ENCODE data around the gene GON4L.
"Not testable (repeated sequence)": the region's sequence is repeated elsewhere in the genome, so short reads cannot be mapped to it uniquely, and the experiment has no call there.

GON4L gene

DNA sequence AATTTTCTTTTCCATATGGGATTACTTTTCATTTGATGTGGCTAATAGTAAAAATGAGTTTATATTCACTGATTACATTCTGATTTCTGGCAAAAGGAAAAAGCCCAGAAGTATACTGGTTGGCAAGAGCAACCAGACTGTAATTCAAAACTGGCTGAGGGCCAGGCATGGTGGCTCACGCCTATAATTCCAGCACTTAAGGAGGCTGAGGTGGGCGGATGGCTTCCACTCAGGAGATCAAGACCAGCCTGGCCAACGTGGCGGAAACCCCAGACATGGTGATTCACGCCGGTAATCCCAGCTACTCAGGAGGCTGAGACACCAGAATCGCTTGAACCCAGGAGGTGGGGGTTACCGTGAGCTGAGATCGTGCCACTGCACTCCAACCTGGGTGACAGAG is 16.8 kb upstream of the GON4L start:
- DNase-seq = no peak

GRCh38 chr1:155872527-155872926 is 15.5 kb upstream of the GON4L start:
- DNase-seq = no peak

- no peak for DNase-seq
Observed at GRCh38 chr1:155871390-155871789, 14.4 kb upstream of the GON4L start.

- no peak for DNase-seq
Observed at GRCh38 chr1:155867766-155868165, 10.8 kb upstream of the GON4L start.

- DNase-seq = no peak
Observed at GRCh38 chr1:155864393-155864792, 7.4 kb upstream of the GON4L start.

GRCh38 chr1:155861896-155862295 is 4.9 kb upstream of the GON4L start:
- DNase-seq = no peak

DNA sequence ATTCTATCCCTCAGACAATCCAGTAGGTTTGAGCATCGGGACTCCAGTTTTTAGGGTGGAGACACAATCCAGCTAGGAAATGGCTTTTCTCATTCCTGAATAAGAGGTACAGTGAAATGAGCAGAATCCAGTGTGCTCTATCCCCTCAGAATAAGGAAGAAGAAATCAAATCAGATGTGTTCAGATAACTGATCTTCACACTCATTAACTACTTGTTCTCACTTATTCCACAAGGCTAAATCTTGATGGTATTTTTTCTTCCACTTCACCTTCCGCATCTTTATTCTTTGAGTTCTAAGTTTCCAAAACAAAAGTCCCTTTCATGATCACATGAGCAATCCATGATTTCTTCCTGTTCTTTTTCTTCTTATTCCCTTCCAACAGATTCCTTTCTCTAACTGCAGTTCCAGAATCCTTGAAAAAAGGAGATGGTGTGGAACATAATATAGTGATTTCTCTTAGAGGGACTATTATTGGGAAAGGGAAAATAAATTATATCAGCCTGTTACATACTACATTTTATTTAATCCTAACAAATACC is 4.0 kb upstream of the GON4L start:
- no peak for DNase-seq

DNA sequence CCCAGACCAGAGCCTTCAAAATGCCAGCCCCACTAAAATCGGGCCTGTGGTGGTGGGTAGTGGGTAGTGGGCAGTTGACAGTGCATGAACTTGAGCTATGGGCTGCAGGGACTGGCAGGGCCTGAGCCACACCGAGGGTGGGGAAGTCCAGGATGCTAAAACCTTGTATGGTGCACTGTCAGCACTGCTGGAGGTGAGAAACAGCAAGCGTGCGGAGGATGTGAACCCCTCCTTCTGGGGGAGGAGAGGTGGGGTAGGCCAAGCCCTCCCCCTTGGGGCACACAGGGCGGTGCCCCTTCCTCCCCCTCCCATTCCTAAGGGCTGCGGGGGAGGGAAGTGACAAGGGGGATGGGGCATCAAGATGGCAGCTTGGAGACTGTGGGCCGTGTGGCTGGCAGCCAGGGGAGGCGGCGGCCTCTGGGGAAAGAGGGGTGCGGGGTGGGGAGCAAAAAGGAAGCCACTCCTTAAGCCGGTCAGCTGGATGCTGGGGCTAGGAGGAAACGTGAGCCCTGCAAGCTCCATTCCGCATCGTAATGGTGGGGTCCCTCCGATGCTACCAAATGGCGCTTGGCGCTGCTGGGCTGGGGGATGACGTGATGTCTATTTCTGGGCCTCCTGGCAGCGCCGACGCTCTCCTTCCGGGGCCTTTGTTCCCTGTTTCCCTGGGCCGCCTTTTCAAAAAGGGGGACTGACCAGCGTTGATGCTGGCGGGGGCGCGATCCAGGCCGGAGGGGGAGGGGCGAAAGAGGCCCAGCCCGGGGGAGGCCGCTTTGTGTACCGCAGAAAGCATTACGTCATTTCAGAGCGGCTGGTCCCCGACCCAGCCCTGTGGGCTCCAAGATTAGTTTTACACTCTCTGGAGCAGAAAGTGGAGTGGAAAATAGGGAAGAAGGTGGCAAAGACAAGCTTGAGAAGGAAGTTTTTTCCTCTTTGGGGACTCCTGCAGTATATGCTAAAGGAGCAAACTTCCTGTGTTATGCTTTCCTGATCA is 3.2 kb upstream of the GON4L start:
- DNase-seq = no peak

GRCh38 chr1:155859234-155859829 is 2.3 kb upstream of the GON4L start, which contains the start of gene SYT11:
SYT11 (plus strand) TSS chr1:155859567; CDS start chr1:155859762, 195 bp downstream.
- peak; percentile 98 for DNase-seq

GRCh38 chr1:155858800-155859233 is 1.8 kb upstream of the GON4L start:
- no peak for DNase-seq

DNA sequence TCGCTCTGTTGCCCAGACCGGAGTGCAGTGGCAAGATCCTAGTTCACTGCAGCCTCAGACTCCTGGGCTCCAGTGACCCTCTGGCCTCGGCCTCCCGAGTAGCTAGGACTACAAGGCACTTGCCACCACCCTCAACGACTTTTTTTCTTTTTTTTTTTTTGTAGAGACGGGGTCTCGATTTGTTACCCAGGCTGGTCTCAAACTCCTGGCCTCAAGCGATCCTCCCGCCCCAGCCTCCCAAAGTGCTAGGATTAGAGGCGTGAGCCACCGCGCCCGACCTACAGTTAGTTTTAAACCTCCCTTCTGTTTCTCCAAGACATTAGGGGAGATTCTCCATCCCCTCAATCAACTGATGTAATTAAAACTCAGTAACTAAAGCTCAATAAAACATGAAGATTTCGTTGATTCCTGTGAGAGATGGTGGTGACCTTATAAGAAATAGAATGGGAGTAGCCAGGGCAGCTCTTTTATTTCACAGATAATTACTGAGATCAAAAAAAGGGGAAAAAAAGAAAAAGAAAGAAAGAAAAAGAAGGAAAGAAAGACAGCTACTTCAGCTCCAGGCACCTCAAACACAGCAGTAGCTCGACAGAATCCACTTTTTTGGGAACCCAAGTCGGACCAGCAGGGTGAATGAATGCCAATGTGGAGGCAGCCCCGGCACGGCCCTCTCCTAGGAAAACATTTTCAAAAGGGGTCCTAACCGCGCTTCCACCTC is 598 bp downstream of the GON4L start:
- DNase-seq = no peak

GRCh38 chr1:155850345-155850744 is 6.7 kb downstream of the GON4L start:
- no peak for DNase-seq

DNA sequence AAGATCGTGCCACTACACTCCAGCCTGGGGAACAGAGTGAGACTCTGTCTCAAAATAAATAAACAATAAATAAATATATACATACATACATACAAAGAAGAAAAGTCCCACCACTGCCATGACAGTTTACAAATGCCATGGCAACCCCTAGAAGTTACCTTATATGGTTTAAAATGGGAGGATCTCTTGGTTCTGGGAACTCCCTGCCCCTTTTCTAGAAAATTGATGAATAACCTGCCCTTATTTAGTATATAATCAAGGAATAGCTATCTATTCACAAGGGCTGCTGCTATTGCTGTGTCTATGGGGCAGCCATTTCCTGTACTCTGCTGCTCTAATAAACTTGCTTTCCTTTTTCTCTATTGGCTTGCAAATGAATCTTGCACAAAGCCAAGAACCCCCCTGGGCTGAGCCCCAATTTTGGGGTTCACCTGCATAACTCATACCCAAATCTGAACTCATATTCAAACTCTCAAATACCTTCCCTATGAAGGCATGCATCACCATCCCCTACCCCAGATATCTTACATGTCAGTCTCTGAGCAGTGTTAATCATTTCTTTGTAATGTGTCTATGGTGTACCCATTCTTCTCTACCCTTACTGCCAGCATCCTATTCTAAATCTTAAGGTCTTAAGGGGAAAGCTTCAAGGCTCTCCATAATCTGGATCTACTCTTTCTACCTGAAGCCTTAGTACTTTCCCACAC is 9.0 kb downstream of the GON4L start:
- DNase-seq = no peak

GRCh38 chr1:155844860-155845421 is 12.1 kb downstream of the GON4L start:
- no peak for DNase-seq

GRCh38 chr1:155840386-155840785 is 16.6 kb downstream of the GON4L start:
- DNase-seq = no peak

DNA sequence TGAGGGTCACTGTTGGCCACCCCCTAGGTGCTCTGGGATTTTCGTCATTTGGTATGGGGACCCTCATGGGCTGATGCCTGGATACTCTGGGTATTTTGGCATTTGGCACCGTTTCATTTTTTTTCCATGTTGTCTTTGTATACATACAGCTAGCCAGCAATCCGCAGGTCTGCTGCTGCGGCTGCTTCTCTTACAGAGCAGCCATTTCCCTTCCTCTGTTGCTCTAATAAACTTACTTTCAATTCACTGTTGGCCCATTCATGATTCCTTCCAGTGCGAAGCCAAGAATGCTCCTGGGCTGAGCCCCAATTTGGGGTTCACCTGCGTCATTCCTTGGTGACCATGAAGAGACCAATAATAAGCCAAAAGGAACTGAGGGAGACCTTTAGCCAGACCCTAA is 21.5 kb downstream of the GON4L start:
- DNase-seq = no peak

GRCh38 chr1:155834927-155835399 is 22.1 kb downstream of the GON4L start:
- not testable (repeated sequence) for DNase-seq

DNA sequence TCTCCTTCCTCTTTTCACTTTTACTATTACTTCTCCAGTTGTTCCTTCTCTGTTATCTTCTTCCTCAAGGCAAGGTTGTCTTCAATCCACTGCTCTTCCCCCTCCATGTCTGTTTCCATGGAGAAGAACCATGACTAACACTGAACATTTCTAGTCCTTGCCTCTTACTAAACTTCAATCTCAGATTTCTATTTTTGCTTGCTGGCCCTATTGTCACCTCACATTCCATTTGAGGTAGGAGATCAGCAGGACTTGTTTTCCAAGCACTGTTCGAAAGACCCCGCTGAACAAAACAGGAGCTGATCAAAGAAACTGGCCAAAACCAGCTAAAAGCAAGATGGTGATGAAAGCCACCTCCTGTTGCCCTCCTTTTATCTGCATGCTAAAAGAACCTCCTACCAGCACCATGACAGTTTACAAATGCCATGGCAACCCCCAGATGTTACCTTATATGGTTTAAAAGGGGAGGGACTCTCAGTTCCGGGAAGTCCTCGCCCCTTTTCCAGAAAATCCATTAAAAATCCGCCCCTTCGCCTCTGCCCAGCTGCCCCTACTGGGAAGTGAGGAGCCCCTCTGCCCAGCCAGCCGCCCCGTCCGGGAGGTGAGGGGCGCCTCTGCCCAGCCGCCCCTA is 22.6 kb downstream of the GON4L start:
- no peak for DNase-seq

DNA sequence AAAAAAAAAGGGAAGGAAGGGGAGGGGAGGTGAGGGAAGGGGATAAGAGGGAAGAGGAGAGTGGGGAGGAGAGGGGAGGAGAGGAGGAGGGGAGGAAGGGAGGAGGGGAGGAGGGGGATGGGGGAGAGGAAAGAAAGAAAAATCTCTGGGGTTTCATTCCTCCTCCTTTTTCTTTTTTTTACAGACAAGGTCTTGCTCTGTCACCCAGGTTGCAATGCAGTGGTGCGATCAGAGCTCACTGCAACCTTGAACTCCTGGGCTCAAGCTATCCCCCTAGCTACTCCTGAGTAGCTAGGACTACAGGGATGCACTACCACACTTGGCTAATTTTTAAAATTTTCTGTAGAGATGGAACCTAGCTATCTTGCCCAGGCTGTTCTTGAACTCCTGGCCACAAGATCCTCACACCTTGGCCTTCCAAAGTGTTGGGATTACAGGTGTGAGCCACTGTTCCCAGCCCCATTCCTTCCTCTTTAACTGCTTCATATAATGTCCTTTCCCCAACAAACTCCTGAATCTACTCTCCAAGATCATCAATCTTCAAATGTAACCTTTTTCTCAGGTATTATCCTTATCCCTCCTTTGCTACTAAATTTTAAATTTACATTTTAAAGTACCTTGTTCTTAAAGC is 23.2 kb downstream of the GON4L start:
- DNase-seq = no peak

- no peak for DNase-seq
Observed at GRCh38 chr1:155831279-155831976, 25.6 kb downstream of the GON4L start.
